ENCODE results near the gene NDUFA13.

NDUFA13 gene

GRCh38 chr19:19544257-19544953 is 28.4 kb downstream of the NDUFA13 start:
- no peaks in the 10 kb centered on the region for H3K36me3 ChIP-seq (ENCODE audit: control insufficient read depth in 2 of 2, insufficient read depth in 1 of 2, low read length in 2 of 2)
- no peak overlapping the region for H3K4me3 ChIP-seq (ENCODE audit: low read depth, low read length)
- no peak overlapping the region for H3K27ac ChIP-seq (ENCODE audit: extremely low read depth, low read depth, low read length)
- H3K9me3 ChIP-seq (ENCODE audit: control insufficient read depth, insufficient read depth, low read depth, low read length), result no peaks in the 10 kb centered on the region
- H3K4me1 ChIP-seq (ENCODE audit: control insufficient read depth, insufficient read depth, low read length), result no peaks in the 10 kb centered on the region
- TF ChIP-seq ZNF362 (tag by site-specific recombination; IDR thresholded peaks at IDR 0.05), result no peak
- no peak for TF ChIP-seq SP2 (tag by site-specific recombination; IDR thresholded peaks at IDR 0.05)
- TF ChIP-seq SALL2 (tag by site-specific recombination; IDR thresholded peaks at IDR 0.05; ENCODE audit: borderline replicate concordance), result no peak
- no peak for TF ChIP-seq ZNF416 (tag by site-specific recombination; IDR thresholded peaks at IDR 0.05)
- TF ChIP-seq ZNF449 (tag by site-specific recombination; IDR thresholded peaks at IDR 0.05), result no peak
- no peak for TF ChIP-seq ZNF747 (tag by site-specific recombination; IDR thresholded peaks at IDR 0.05)
- no peak for TF ChIP-seq ZNF521 (tag by site-specific recombination; IDR thresholded peaks at IDR 0.05)
- TF ChIP-seq SCRT1 (tag by site-specific recombination; IDR thresholded peaks at IDR 0.05; ENCODE audit: borderline replicate concordance), result no peak
- no peak for TF ChIP-seq INSM2 (tag by site-specific recombination; IDR thresholded peaks at IDR 0.05)
- no peak for TF ChIP-seq ZNF112 (tag by site-specific recombination; IDR thresholded peaks at IDR 0.05)
- TF ChIP-seq ZNF426 (tag by site-specific recombination; IDR thresholded peaks at IDR 0.05), result no peak
- no peak for TF ChIP-seq ZBTB11 (tag by site-specific recombination; conservative IDR thresholded peaks at IDR 0.05; ENCODE audit: low read depth)
- TF ChIP-seq SP7 (tag by site-specific recombination; IDR thresholded peaks at IDR 0.05), result no peak
- no peak for TF ChIP-seq ZBTB6 (tag by site-specific recombination; IDR thresholded peaks at IDR 0.05)
- no peak for TF ChIP-seq FEZF1 (tag by site-specific recombination; IDR thresholded peaks at IDR 0.05)
- ChIA-PET CTCF (no interaction called here), POLR2A (no interaction called here)
